GM23248 (cell line): ENCODE data around the gene RBP5.

Experiments used
- EZH2 ChIP-seq: fragments of 200-600 bp; sonication (generic); IDR thresholded peaks from 2 replicates; pipeline ENCODE4 v1.6.1; 2018; ENCODE audit warnings: antibody characterized with exemption, mild to moderate bottlenecking; ENCODE audit not compliant: insufficient read depth, poor library complexity, severe bottlenecking
- EZH2phosphoT487 ChIP-seq: fragments of 200-600 bp; sonication (generic); IDR thresholded peaks from 2 replicates; pipeline ENCODE4 v1.6.1; 2018; ENCODE audit warnings: antibody characterized with exemption, moderate library complexity, mild to moderate bottlenecking, low read depth; ENCODE audit not compliant: insufficient read depth

GRCh38 chr12:7154042-7154441 is 25.4 kb upstream of the RBP5 start:
- TF ChIP-seq EZH2phosphoT487 (no peak), EZH2 (no peak)
